Suprapubic skin (tissue), 3 donors: ENCODE data around the gene LTA4H.

Source experiments
- CTCF ChIP-seq, 2 donors: fragments of 200-600 bp in 1 of 2; fragments of 450-650 bp in 1 of 2; sonication (generic) in 1 of 2; IDR thresholded peaks; one replicate each; pipeline ENCODE4 v1.5.1; 2016 to 2019; ENCODE audit warnings: antibody characterized with exemption in 2 of 2, mild to moderate bottlenecking in 1 of 2, moderate library complexity in 1 of 2
- EP300 ChIP-seq: sonication (generic); formaldehyde crosslinking; IDR thresholded peaks from one replicate; pipeline ENCODE4 v1.6.1; 2017; ENCODE audit warnings: antibody characterized with exemption

GRCh38 chr12:96053476-96054243, 18.3 kb upstream of the LTA4H start:
- TF ChIP-seq CTCF (IDR thresholded peaks at IDR 0.05), result no peak
- TF ChIP-seq EP300, result no peak
